Measurements from ENCODE around the gene CAPG.
A peak's percentile ranks its signal among the peaks of the same experiment; 100 is the strongest.
"Not testable (repeated sequence)": the region's sequence is repeated elsewhere in the genome, so short reads cannot be mapped to it uniquely, and the experiment has no call there.

The CAPG gene

GRCh38 chr2:85367180-85367579, 43.0 kb downstream of the CAPG start:
- DNase-seq (ENCODE audit: low read depth in 2 of 2): no peak

- DNase-seq (ENCODE audit: low read depth in 2 of 2): not testable (repeated sequence)
Measured at GRCh38 chr2:85362653-85363387, 47.3 kb downstream of the CAPG start.

GRCh38 chr2:85357736-85358135, 52.4 kb downstream of the CAPG start:
- no peak for DNase-seq (ENCODE audit: low read depth in 2 of 2)

- DNase-seq (ENCODE audit: low read depth in 2 of 2): no peak
Measured at GRCh38 chr2:85356186-85356585, 54.0 kb downstream of the CAPG start.

- no peak for DNase-seq (ENCODE audit: low read depth in 2 of 2)
Measured at GRCh38 chr2:85355521-85355920, 54.6 kb downstream of the CAPG start.

- DNase-seq (ENCODE audit: low read depth in 2 of 2): no peak
Measured at GRCh38 chr2:85355073-85355410, 55.1 kb downstream of the CAPG start.

- peak; percentile 91 to 96 for DNase-seq (ENCODE audit: low read depth in 2 of 2)
Measured at GRCh38 chr2:85354286-85355072, 55.7 kb downstream of the CAPG start, which contains the start of the genes ELMOD3 and RETSAT. Gene ELMOD3, plus strand, starts transcription at chr2:85354769. Its CDS starts 2,430 bp downstream, at chr2:85357199. Gene RETSAT, minus strand, starts transcription at chr2:85354528. Its CDS starts 21 bp downstream, at chr2:85354507.

- DNase-seq (ENCODE audit: low read depth in 2 of 2): no peak
Measured at GRCh38 chr2:85353876-85354285, 56.3 kb downstream of the CAPG start.

GRCh38 chr2:85347599-85347998, 62.6 kb downstream of the CAPG start:
- no peak for DNase-seq (ENCODE audit: low read depth in 2 of 2)

Measured in stimulated activated CD4-positive, alpha-beta T cell treated with anti-CD3 and anti-CD28 coated beads, Interleukin-4, amount 100 ng/mL, for 48 hours (primary cell).